Sigmoid colon (tissue), 7 donors: Measurements from ENCODE around the gene CDC5L. TPM values are rescaled to one million over a fixed set of nuclear protein-coding genes. Genes with fewer than 3 reads are reported as not detected.
A peak's percentile ranks its signal among the peaks of the same experiment; 100 is the strongest.

Source experiments
- DNase-seq: peaks from one replicate; pipeline ENCODE4 v3.0.0-alpha.2; 2019
- H3K27ac ChIP-seq, 4 donors: fragments of 200-600 bp; sonication (generic); one replicate each; pipeline ENCODE4 v1.5.1; 2016 to 2019; ENCODE audit warnings: mild to moderate bottlenecking in 1 of 4
- H3K27me3 ChIP-seq, 3 donors: fragments of 200-600 bp; sonication (generic); one replicate each; pipeline ENCODE4 v1.5.1; 2019; ENCODE audit warnings: mild to moderate bottlenecking in 1 of 3
- H3K36me3 ChIP-seq, 4 donors: fragments of 200-600 bp; sonication (generic); one replicate each; pipeline ENCODE4 v1.5.1; 2016 to 2019
- H3K4me1 ChIP-seq, 4 donors: fragments of 200-600 bp; sonication (generic); one replicate each; pipeline ENCODE4 v1.5.1; 2017 to 2019
- H3K4me3 ChIP-seq, 4 donors: fragments of 200-600 bp; sonication (generic); one replicate each; pipeline ENCODE4 v1.5.1; 2017 to 2019; ENCODE audit warnings: mild to moderate bottlenecking in 2 of 4, moderate library complexity in 1 of 4
- H3K9me3 ChIP-seq, 4 donors: fragments of 200-600 bp in 3 of 4; sonication (generic) in 3 of 4; one replicate each; pipeline versions ENCODE4 v1.5.1 to v1.6.1; 2013 to 2019
- EP300 ChIP-seq, 4 donors: sonication (generic); formaldehyde crosslinking; IDR thresholded peaks; one replicate each; pipeline ENCODE4 v1.6.1; 2017; ENCODE audit warnings: antibody characterized with exemption in 4 of 4
- POLR2A ChIP-seq, 2 donors: fragments of 450-650 bp; IDR thresholded peaks; one replicate each; pipeline ENCODE4 v1.6.1; 2016; ENCODE audit warnings: antibody characterized with exemption in 2 of 2, mild to moderate bottlenecking in 2 of 2, moderate library complexity in 2 of 2
- POLR2AphosphoS5 ChIP-seq, 4 donors: sonication (generic); formaldehyde crosslinking; IDR thresholded peaks; one replicate each; pipeline ENCODE4 v1.6.1; 2017; ENCODE audit warnings: antibody characterized with exemption in 4 of 4
- WGBS, 2 donors: extraction: QIAGEN DNeasy Blood & Tissue Kit; methylation state at CpG; one replicate each; pipeline ENCODE4 v1.1.7; 2013; 5-methylcytosine and 5-hydroxymethylcytosine counted together
- intact Hi-C: fragments of 100-400 bp; cut with DNase I; formaldehyde crosslinking; loops from one replicate; pipeline ENCODE4 v1.15.1; 2023
- polyA plus RNA-seq, 3 donors: library from polyadenylated mRNA; stranded (reverse); fragments of 200-250 nt; gene quantifications; one replicate each; pipeline ENCODE4 v1.2.3, GENCODE V29; 2013
- total RNA-seq, 4 donors: library from RNA; depleted of rRNA; stranded (reverse); fragments of >200 nt; gene quantifications; one replicate each; pipeline ENCODE4 v1.1.0, GENCODE V29; 2016
- TF ChIP-seq, protein P1 (sequence below), 4 experiments: fragments of 450-650 bp in 3 of 4; fragments of 200-600 bp in 1 of 4; IDR thresholded peaks; one replicate each; pipeline ENCODE4 v1.5.1; 2016 to 2019; ENCODE audit warnings: antibody characterized with exemption in 4 of 4, mild to moderate bottlenecking in 3 of 4, moderate library complexity in 2 of 4
- donor health status: healthy with polysubstance abuse.
- donor health status: Bipolar disorder and iron deficiency.
- donor health status: healthy.

CDC5L gene
- total and polyA plus RNA-seq, 7 donors, result 6.6 to 24.6 (median 18.0) TPM

DNA sequence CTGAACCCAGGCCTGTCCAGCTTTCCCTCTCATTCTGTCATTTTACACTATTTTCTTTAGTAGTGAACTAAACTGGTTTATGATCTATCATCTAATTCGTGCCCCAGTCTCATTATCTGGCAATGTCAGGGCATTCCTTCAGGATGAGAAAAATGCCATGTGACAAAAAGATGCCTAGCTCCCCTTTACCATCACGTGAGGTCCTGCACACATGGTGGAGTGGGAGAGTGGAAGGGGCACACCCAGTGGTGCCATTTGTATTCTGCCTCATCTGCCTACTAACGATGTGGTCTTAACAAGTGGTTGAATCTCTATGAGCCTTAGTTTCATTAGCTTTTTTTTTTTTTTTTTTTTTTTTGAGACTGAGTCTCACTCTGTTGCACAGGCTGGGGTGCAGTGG is 41.2 kb downstream of the CDC5L start:
- H3K4me3 ChIP-seq, result no peak overlapping the region
- 85 to 86% methylated on average over 3 of the region's 3 CpGs for WGBS, 2 donors
- no peak for DNase-seq
- H3K27ac ChIP-seq, result no peak overlapping the region
- H3K36me3 ChIP-seq, result peaks cover 0 to 68% (median 13%) of the 10 kb centered on the region in 4 donors
- TF ChIP-seq, protein P1, sequence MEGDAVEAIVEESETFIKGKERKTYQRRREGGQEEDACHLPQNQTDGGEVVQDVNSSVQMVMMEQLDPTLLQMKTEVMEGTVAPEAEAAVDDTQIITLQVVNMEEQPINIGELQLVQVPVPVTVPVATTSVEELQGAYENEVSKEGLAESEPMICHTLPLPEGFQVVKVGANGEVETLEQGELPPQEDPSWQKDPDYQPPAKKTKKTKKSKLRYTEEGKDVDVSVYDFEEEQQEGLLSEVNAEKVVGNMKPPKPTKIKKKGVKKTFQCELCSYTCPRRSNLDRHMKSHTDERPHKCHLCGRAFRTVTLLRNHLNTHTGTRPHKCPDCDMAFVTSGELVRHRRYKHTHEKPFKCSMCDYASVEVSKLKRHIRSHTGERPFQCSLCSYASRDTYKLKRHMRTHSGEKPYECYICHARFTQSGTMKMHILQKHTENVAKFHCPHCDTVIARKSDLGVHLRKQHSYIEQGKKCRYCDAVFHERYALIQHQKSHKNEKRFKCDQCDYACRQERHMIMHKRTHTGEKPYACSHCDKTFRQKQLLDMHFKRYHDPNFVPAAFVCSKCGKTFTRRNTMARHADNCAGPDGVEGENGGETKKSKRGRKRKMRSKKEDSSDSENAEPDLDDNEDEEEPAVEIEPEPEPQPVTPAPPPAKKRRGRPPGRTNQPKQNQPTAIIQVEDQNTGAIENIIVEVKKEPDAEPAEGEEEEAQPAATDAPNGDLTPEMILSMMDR (IDR thresholded peaks at IDR 0.05), result no peak
- H3K9me3 ChIP-seq, result no peaks in the 10 kb centered on the region
- H3K4me1 ChIP-seq, result peaks cover 0 to 35% (median 24%) of the 10 kb centered on the region in 4 donors
- intact Hi-C loops, result no loop called here
- no peaks in the 10 kb centered on the region for H3K27me3 ChIP-seq

DNA sequence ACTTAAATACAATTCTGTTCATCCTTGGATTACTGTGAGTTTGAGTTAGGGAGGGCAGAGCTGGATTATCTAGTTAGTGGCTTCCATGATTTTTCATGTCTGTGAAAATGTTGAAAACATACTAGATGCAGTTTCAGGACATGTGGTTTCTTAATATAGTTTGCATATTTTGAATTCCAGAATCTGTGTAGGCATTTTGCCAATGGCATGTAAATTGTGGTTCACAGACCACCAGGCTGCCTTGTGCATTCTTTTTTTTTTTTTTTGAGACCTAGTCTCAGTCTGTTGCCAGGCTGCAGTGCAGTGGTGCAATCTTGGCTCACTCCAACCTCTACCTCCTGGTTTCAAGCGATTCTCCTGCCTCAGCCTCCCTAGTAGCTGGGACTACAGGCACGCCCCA is 42.8 kb downstream of the CDC5L start:
- DNase-seq, result no peak
- H3K36me3 ChIP-seq, result peaks cover 0 to 52% (median 4%) of the 10 kb centered on the region in 4 donors
- TF ChIP-seq EP300 (IDR thresholded peaks at IDR 0.05) (no peak), POLR2A (IDR thresholded peaks at IDR 0.05) (no peak), POLR2AphosphoS5 (IDR thresholded peaks at IDR 0.05) (no peak)
- TF ChIP-seq, protein P1 (IDR thresholded peaks at IDR 0.05), result no peak
- no peak overlapping the region for H3K27ac ChIP-seq
- H3K4me3 ChIP-seq, result no peak overlapping the region
- H3K4me1 ChIP-seq, result peaks cover 0 to 41% (median 31%) of the 10 kb centered on the region in 4 donors
- no peaks in the 10 kb centered on the region for H3K27me3 ChIP-seq
- intact Hi-C loops, result loop anchor here (2.0 kb wide), 1 partner anchor 26 kb away; no protein-coding TSS in a partner anchor
- WGBS, 2 donors, result 65 to 94% methylated on average over 2 of the region's 2 CpGs
- H3K9me3 ChIP-seq, result no peaks in the 10 kb centered on the region

DNA sequence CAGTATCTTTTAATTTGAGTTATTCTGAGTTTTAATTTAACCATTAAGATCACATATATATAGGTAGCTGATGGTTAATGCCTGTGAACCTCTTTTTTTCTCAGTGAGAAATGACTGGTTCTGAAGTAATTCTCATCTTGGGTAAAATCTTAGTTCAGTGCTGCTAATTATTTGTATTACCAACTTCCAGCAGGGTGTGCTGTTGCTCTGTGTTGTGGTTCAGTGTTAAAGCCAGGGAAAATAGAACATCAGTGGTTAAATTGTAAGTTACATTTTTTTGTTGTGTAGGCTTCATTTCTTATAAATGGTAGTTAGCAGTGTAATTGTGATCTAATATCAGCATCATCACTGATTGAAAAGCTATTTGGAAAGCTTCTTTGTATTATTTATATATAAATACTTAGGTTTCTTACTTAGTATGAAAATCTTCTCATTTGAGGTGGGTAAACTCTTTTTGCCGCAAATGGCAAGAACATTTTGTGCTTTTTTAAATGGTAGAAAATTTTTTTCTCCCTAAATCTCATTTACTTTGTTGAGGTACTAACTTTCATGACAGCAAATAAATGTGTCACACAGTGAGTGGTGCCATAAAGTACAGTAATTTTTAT is 43.7 kb downstream of the CDC5L start:
- no peak overlapping the region for H3K4me3 ChIP-seq
- H3K27ac ChIP-seq, result no peak overlapping the region
- H3K36me3 ChIP-seq, result peaks cover 0 to 47% (median 0%) of the 10 kb centered on the region in 4 donors
- peaks cover 0 to 43% (median 31%) of the 10 kb centered on the region in 4 donors for H3K4me1 ChIP-seq
- no peaks in the 10 kb centered on the region for H3K27me3 ChIP-seq
- intact Hi-C loops, result loop anchor here (2.0 kb wide), 1 partner anchor 26 kb away; no protein-coding TSS in a partner anchor
- TF ChIP-seq, protein P1 (IDR thresholded peaks at IDR 0.05), result peak; percentile 32 to 65 (median 64)
- no peak for TF ChIP-seq POLR2AphosphoS5 (IDR thresholded peaks at IDR 0.05)
- no peaks in the 10 kb centered on the region for H3K9me3 ChIP-seq
- DNase-seq, result no peak
- 38 to 70% methylated on average over 1 of the region's 1 CpG for WGBS, 2 donors

DNA sequence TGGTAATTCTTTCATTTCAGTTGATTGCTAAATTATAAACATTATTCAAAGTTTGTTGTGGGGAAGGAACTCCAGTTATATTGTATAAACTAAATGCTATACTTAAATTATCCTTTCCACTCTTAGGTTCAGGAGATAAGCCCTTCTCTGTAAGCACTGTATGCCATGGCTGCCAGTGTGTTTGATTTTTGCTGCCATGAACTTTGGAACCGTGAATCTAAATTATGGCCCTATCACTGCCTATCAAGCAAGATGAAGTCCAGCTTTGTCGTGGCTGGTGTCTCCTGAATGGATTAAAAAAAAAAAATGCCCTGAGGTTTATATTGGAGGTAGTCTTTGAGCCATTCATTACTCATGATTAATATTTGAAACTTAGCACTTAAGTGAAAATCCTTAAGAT is 44.7 kb downstream of the CDC5L start:
- H3K4me3 ChIP-seq, result no peak overlapping the region
- intact Hi-C loops, result no loop called here
- no peak for DNase-seq
- H3K27me3 ChIP-seq, result no peaks in the 10 kb centered on the region
- WGBS, 2 donors, result 14 to 70% methylated on average over 2 of the region's 2 CpGs
- H3K4me1 ChIP-seq, result peaks cover 0 to 43% (median 31%) of the 10 kb centered on the region in 4 donors
- TF ChIP-seq EP300 (IDR thresholded peaks at IDR 0.05) (no peak), POLR2A (IDR thresholded peaks at IDR 0.05) (no peak), POLR2AphosphoS5 (IDR thresholded peaks at IDR 0.05) (no peak)
- TF ChIP-seq, protein P1 (IDR thresholded peaks at IDR 0.05), result no peak
- no peaks in the 10 kb centered on the region for H3K9me3 ChIP-seq
- peaks cover 0 to 37% (median 0%) of the 10 kb centered on the region in 4 donors for H3K36me3 ChIP-seq
- peak overlapping the region in 2 of 4 donors; percentile 26 to 63 for H3K27ac ChIP-seq

DNA sequence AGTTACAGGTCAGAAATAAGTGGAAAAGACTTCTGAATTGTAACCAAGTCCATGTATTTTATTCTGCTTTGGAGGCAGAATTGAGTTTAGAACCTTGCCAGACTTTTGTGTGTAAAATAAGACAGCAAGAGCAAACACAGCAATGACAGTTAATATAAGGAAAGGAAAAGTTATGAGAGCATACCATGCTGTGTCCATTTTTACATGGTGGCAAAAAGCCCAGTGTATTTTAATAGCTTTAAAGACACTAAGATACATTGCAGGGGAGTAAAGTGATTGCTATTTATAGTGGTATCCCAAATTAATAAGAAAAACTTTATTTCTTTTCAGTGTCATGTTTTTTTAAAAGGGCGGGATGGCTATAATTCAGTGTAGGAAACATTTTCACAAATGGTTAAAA is 45.2 kb downstream of the CDC5L start:
- 71 to 73% methylated on average over 1 of the region's 1 CpG for WGBS, 2 donors
- Histone ChIP-seq H3K36me3 (peaks cover 0 to 32% (median 0%) of the 10 kb centered on the region in 4 donors), H3K27ac (peak overlapping the region in 2 of 4 donors; percentile 33 to 63), H3K9me3 (no peaks in the 10 kb centered on the region), H3K4me3 (no peak overlapping the region), H3K4me1 (peaks cover 0 to 43% (median 31%) of the 10 kb centered on the region in 4 donors), H3K27me3 (no peaks in the 10 kb centered on the region)
- DNase-seq, result no peak
- no peak for TF ChIP-seq EP300 (IDR thresholded peaks at IDR 0.05)
- TF ChIP-seq POLR2AphosphoS5 (IDR thresholded peaks at IDR 0.05), result peak in 2 of 4 donors; percentile 16 to 42
- no peak for TF ChIP-seq POLR2A (IDR thresholded peaks at IDR 0.05)
- TF ChIP-seq, protein P1 (IDR thresholded peaks at IDR 0.05), result no peak
- intact Hi-C loops, result no loop called here
